Measurements from ENCODE around the gene SHISA9. TPM values are rescaled to one million over a fixed set of nuclear protein-coding genes. Genes with fewer than 3 reads are reported as not detected.

SHISA9 gene
- total and polyA plus RNA-seq, 8 donors, result 0.03 to 0.21 (median 0.10) TPM; not detected in 2

DNA sequence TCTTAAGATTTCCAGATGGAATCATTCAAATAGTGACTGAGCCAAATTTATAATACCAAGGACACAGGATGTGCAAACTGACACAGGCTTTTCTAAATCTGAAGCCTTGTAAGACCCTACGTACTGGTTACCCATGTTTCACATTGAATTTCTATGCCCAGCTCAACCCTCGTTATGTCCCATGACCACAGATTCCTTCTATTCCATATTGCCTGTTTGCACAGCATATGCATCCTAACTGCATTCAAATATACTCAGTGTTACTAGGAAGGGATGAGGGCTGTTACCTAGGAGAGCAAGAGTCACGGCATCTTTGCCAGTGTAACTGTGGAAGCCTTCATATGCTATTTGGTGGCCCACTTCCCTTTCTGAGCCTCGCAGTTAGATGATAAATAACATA, 305.2 kb downstream of the SHISA9 start:
- Histone ChIP-seq H3K4me1 (no peaks in the 10 kb centered on the region), H3K4me3 (no peak overlapping the region), H3K9me3 (no peaks in the 10 kb centered on the region), H3K27me3 (no peaks in the 10 kb centered on the region), H3K36me3 (no peaks in the 10 kb centered on the region), H3K27ac (no peak overlapping the region)
- DNase-seq (no peak), ATAC-seq (no peak)
- TF ChIP-seq, protein P1, sequence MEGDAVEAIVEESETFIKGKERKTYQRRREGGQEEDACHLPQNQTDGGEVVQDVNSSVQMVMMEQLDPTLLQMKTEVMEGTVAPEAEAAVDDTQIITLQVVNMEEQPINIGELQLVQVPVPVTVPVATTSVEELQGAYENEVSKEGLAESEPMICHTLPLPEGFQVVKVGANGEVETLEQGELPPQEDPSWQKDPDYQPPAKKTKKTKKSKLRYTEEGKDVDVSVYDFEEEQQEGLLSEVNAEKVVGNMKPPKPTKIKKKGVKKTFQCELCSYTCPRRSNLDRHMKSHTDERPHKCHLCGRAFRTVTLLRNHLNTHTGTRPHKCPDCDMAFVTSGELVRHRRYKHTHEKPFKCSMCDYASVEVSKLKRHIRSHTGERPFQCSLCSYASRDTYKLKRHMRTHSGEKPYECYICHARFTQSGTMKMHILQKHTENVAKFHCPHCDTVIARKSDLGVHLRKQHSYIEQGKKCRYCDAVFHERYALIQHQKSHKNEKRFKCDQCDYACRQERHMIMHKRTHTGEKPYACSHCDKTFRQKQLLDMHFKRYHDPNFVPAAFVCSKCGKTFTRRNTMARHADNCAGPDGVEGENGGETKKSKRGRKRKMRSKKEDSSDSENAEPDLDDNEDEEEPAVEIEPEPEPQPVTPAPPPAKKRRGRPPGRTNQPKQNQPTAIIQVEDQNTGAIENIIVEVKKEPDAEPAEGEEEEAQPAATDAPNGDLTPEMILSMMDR (IDR thresholded peaks at IDR 0.05), result no peak
- intact Hi-C loops (cut with DNase I), result no loop called here

DNA sequence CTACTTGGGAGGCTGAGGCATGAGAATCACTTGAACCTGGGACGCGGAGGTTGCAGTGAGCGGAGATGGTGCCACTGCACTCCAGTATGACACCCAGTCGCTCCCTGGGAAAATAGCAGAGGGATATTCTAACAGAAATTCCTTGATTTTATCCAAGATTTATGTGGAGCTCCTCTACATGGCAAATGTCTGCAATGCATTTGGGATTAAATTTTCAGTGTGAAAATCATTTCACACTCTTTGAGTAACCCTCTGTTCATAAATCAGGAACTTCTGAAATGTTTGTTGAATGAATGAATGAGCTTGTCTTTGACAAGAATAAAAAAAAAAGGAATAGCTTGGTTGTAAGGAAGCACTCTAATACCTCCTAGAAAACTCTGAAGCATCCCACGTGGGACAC, 305.8 kb downstream of the SHISA9 start:
- H3K4me1 ChIP-seq, result no peaks in the 10 kb centered on the region
- no peak for ATAC-seq
- DNase-seq, result no peak
- no peak overlapping the region for H3K4me3 ChIP-seq
- no peak overlapping the region for H3K27ac ChIP-seq
- TF ChIP-seq, protein P1 (IDR thresholded peaks at IDR 0.05), result no peak
- intact Hi-C loops (cut with DNase I), result no loop called here
- no peaks in the 10 kb centered on the region for H3K27me3 ChIP-seq
- no peaks in the 10 kb centered on the region for H3K36me3 ChIP-seq
- H3K9me3 ChIP-seq, result no peaks in the 10 kb centered on the region

DNA sequence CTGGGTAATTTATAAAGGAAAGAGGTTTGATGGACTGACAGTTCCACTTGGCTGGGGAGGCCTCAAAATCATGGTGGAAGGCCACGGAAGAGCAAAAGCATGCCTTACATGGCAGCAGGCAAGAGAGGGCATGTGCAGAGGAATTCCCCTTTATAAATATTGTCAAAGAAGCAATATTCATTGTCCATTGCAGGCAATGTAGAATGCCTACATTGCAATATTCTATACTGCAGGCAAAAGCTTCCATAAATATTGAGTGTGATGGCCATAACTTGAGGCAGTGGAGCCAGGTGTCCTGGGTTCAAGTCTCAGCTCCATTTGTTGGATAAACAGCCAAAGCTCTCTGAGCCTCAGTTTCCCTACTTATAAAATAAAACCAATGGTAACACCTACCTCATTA, 322.3 kb downstream of the SHISA9 start:
- peaks cover 0 to 17% of the 10 kb centered on the region in 2 donors for H3K9me3 ChIP-seq
- no peaks in the 10 kb centered on the region for H3K36me3 ChIP-seq
- H3K4me1 ChIP-seq, result no peaks in the 10 kb centered on the region
- no peaks in the 10 kb centered on the region for H3K27me3 ChIP-seq
- H3K27ac ChIP-seq, result no peak overlapping the region
- ATAC-seq (no peak), DNase-seq (no peak)
- TF ChIP-seq, protein P1 (IDR thresholded peaks at IDR 0.05), result no peak
- no peak overlapping the region for H3K4me3 ChIP-seq
- intact Hi-C loops (cut with DNase I), result no loop called here

DNA sequence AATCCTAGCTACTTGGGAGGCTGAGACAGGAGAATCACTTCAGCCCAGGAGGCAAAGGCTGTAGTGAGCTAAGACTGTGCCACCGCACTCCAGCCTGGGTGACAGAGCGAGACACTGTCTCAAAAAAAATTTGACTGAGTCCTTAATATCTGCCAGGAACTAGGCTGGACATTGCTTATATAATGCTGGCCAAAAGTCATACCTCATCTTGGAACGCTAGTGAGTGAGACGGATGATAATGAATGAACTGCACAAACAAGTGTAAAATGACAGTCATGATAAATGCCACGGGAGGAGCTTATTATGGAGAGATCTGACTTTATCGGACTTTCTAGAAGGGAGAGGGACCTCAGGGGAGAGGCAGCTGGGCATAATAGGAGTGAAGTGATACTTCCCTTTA, 327.6 kb downstream of the SHISA9 start:
- no peaks in the 10 kb centered on the region for H3K4me1 ChIP-seq
- TF ChIP-seq, protein P1 (IDR thresholded peaks at IDR 0.05), result no peak
- no peak for ATAC-seq
- intact Hi-C loops (cut with DNase I), result no loop called here
- H3K4me3 ChIP-seq, result no peak overlapping the region
- DNase-seq, result no peak
- H3K36me3 ChIP-seq, result no peaks in the 10 kb centered on the region
- H3K27ac ChIP-seq, result no peak overlapping the region
- no peaks in the 10 kb centered on the region for H3K27me3 ChIP-seq
- H3K9me3 ChIP-seq, result peaks cover 0 to 9% of the 10 kb centered on the region in 2 donors

DNA sequence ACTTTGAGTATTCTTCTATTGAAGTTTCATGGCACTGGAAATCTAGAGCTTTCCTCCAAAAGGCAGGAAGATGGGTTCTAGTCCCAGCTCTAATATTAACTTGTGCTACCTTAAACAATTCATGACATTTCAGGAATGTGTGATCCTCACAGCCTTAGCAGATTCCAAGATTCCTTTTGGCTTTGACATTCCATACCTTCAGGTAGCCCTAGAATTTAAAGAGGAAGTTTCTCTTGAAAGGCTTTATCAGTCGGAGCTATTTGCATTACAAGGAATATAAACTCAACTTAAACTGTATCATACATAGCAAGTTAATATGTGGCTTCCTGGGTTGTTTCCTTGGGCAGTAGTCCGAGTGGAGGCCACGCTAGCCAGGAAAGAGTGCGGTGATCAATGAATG, 330.0 kb downstream of the SHISA9 start:
- DNase-seq (no peak), ATAC-seq (no peak)
- H3K9me3 ChIP-seq, result peaks cover 0 to 5% of the 10 kb centered on the region in 2 donors
- H3K4me3 ChIP-seq, result no peak overlapping the region
- TF ChIP-seq, protein P1 (IDR thresholded peaks at IDR 0.05), result no peak
- no peaks in the 10 kb centered on the region for H3K4me1 ChIP-seq
- no peaks in the 10 kb centered on the region for H3K36me3 ChIP-seq
- no peak overlapping the region for H3K27ac ChIP-seq
- intact Hi-C loops (cut with DNase I), result no loop called here
- H3K27me3 ChIP-seq, result no peaks in the 10 kb centered on the region

Data from left lung (tissue), 10 donors.